Tibial nerve (tissue), 4 donors: ENCODE measurements around the gene ZNF609. TPM values are rescaled to one million over a fixed set of nuclear protein-coding genes. Genes with fewer than 3 reads are reported as not detected.
"Not testable (repeated sequence)": the region's sequence is repeated elsewhere in the genome, so short reads cannot be mapped to it uniquely, and the experiment has no call there.

Source experiments
- DNase-seq, 2 donors: peaks; one replicate each; pipeline ENCODE4 v3.0.0-alpha.2; 2019; ENCODE audit warnings: low spot score in 2 of 2
- H3K27ac ChIP-seq, 4 donors: fragments of 200-600 bp; sonication (generic) in 3 of 4; one replicate each; pipeline ENCODE4 v1.5.1; 2017 to 2019; ENCODE audit warnings: mild to moderate bottlenecking in 1 of 4
- H3K27me3 ChIP-seq, 2 donors: fragments of 200-600 bp; sonication (generic) in 1 of 2; one replicate each; pipeline versions ENCODE4 v1.5.1 to v1.6.0; 2017 to 2019
- H3K36me3 ChIP-seq, 3 donors: fragments of 200-600 bp; sonication (generic); one replicate each; pipeline ENCODE4 v1.5.1; 2018 to 2019
- H3K4me1 ChIP-seq, 4 donors: fragments of 200-600 bp; sonication (generic) in 3 of 4; one replicate each; pipeline ENCODE4 v1.5.1; 2017 to 2019
- H3K4me3 ChIP-seq, 4 donors: fragments of 200-600 bp; sonication (generic) in 3 of 4; one replicate each; pipeline ENCODE4 v1.5.1; 2017 to 2019; ENCODE audit warnings: mild to moderate bottlenecking in 1 of 4, moderate library complexity in 1 of 4
- H3K9me3 ChIP-seq, 4 donors: fragments of 200-600 bp; sonication (generic) in 3 of 4; one replicate each; pipeline ENCODE4 v1.5.1; 2017 to 2019
- EP300 ChIP-seq, 2 donors: sonication (generic); formaldehyde crosslinking; IDR thresholded peaks; one replicate each; pipeline ENCODE4 v1.6.1; 2017; ENCODE audit warnings: antibody characterized with exemption in 2 of 2, mild to moderate bottlenecking in 1 of 2
- POLR2A ChIP-seq, 2 donors: fragments of 450-650 bp; IDR thresholded peaks; one replicate each; pipeline ENCODE4 v1.6.1; 2017; ENCODE audit warnings: antibody characterized with exemption in 2 of 2, mild to moderate bottlenecking in 2 of 2, moderate library complexity in 2 of 2
- WGBS, 2 donors: methylation state at CpG; one replicate each; pipeline ENCODE4 v1.1.5; 2018; 5-methylcytosine and 5-hydroxymethylcytosine counted together
- total RNA-seq, 4 donors: library from RNA; depleted of rRNA; stranded (reverse); fragments of >200 nt; gene quantifications; one replicate each; pipeline ENCODE4 v1.1.0, GENCODE V29; 2016
- TF ChIP-seq, protein P1 (sequence below), 5 experiments: fragments of 200-600 bp in 3 of 5; fragments of 450-650 bp in 2 of 5; sonication (generic) in 3 of 5; IDR thresholded peaks; one replicate each; pipeline ENCODE4 v1.5.1; 2016 to 2019; ENCODE audit warnings: antibody characterized with exemption in 5 of 5, mild to moderate bottlenecking in 3 of 5, moderate library complexity in 2 of 5

ZNF609 gene
- total RNA-seq, 4 donors from 2014 or later = 22.9 to 38.7 (median 27.1) TPM

DNA sequence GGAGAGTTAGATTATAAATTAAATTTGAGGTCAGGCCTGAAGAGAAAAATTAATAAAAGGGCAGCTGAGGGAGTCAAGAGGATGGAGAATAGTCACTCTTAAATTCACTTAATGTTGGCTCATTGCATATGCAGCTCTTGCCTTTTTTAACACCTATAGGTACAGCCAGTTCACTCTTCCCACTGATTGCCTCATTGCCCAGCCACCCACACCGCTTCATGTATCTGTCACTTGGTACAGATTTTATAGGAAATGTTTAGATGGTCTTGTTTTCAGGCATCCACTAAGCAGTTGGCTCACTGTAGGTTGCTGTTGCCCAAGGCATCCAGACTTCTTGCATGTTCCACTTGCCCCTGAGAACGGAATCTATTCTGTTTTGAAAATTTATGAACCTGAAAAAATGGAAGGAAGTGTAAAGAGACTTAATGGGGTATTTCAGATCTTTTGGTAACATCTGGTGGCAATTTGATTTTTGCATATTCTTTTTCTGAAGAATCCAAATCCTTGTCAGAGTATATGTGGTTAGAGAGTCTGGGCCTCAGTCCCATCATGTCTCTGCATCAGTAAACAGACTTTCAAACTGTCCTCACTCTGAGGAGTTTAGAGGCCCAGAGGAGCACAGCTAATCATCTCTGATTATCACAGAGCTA lies 163.1 kb downstream of the ZNF609 start:
- no peak for DNase-seq
- WGBS, 2 donors = 70 to 74% methylated on average over 2 of the region's 2 CpGs

DNA sequence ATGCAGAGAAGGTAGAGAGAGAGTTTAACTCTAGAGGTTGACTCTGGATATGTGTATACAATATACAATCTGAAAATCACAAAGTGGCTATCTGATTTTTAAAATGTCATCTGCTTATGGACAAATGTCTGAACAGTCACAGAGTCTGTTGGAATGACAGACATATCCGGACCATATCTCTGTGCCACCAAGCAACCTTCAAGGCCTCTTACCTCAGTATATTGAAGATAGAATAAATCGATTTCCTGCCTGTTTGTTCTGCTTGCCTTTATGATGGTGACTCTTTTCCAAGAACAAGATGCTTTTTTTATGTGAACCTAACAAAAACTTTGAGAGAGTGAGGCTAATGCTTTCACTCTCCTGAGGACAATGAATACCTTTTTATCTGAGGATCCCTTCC lies 163.9 kb downstream of the ZNF609 start:
- H3K27me3 ChIP-seq = no peaks in the 10 kb centered on the region
- H3K4me1 ChIP-seq = peaks cover 0 to 36% (median 14%) of the 10 kb centered on the region in 4 donors
- H3K4me3 ChIP-seq = no peak overlapping the region
- H3K36me3 ChIP-seq = peaks cover 0 to 11% (median 0%) of the 10 kb centered on the region in 3 donors
- 67 to 74% methylated on average over 2 of the region's 2 CpGs for WGBS, 2 donors
- no peaks in the 10 kb centered on the region for H3K9me3 ChIP-seq
- TF ChIP-seq POLR2A (IDR thresholded peaks at IDR 0.05) = no peak
- TF ChIP-seq, protein P1, sequence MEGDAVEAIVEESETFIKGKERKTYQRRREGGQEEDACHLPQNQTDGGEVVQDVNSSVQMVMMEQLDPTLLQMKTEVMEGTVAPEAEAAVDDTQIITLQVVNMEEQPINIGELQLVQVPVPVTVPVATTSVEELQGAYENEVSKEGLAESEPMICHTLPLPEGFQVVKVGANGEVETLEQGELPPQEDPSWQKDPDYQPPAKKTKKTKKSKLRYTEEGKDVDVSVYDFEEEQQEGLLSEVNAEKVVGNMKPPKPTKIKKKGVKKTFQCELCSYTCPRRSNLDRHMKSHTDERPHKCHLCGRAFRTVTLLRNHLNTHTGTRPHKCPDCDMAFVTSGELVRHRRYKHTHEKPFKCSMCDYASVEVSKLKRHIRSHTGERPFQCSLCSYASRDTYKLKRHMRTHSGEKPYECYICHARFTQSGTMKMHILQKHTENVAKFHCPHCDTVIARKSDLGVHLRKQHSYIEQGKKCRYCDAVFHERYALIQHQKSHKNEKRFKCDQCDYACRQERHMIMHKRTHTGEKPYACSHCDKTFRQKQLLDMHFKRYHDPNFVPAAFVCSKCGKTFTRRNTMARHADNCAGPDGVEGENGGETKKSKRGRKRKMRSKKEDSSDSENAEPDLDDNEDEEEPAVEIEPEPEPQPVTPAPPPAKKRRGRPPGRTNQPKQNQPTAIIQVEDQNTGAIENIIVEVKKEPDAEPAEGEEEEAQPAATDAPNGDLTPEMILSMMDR (IDR thresholded peaks at IDR 0.05) = no peak
- TF ChIP-seq EP300 (IDR thresholded peaks at IDR 0.05) = no peak
- H3K27ac ChIP-seq = no peak overlapping the region
- DNase-seq = no peak

More for the DNA sequence above, 163.1 kb downstream of the ZNF609 start:
- H3K36me3 ChIP-seq = peaks cover 0 to 11% (median 0%) of the 10 kb centered on the region in 3 donors
- H3K27ac ChIP-seq = no peak overlapping the region
- peaks cover 0 to 42% (median 14%) of the 10 kb centered on the region in 4 donors for H3K4me1 ChIP-seq
- no peaks in the 10 kb centered on the region for H3K9me3 ChIP-seq
- TF ChIP-seq, protein P1 (IDR thresholded peaks at IDR 0.05) = no peak
- no peak for TF ChIP-seq EP300 (IDR thresholded peaks at IDR 0.05)
- TF ChIP-seq POLR2A (IDR thresholded peaks at IDR 0.05) = no peak
- no peak overlapping the region for H3K4me3 ChIP-seq
- no peaks in the 10 kb centered on the region for H3K27me3 ChIP-seq

DNA sequence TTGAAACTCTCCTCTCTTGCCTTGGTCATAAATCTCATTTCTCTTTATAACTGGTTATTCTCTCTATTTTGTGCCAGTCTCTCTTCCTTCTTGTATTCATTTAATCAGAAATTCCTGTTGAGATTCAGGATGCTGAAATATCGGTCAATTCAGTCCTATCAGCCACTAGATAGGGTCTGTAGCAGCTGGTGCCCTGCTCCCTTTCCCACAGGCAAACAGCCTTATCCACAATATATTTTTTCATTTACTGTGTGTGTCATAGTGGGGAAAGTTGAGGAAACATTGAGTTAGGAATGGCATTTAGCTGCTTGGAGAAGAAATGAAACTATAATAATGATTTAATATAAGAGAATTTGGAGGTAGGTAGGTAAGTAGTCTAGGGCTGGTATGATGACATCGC lies 168.7 kb downstream of the ZNF609 start:
- no peaks in the 10 kb centered on the region for H3K27me3 ChIP-seq
- H3K36me3 ChIP-seq = no peaks in the 10 kb centered on the region
- H3K27ac ChIP-seq = no peak overlapping the region
- DNase-seq = no peak
- TF ChIP-seq POLR2A (IDR thresholded peaks at IDR 0.05) (no peak), EP300 (IDR thresholded peaks at IDR 0.05) (no peak)
- TF ChIP-seq, protein P1 (IDR thresholded peaks at IDR 0.05) = no peak
- H3K9me3 ChIP-seq = no peaks in the 10 kb centered on the region
- H3K4me3 ChIP-seq = no peak overlapping the region
- 94 to 98% methylated on average over 2 of the region's 2 CpGs for WGBS, 2 donors
- H3K4me1 ChIP-seq = peaks cover 0 to 20% (median 2%) of the 10 kb centered on the region in 4 donors

DNA sequence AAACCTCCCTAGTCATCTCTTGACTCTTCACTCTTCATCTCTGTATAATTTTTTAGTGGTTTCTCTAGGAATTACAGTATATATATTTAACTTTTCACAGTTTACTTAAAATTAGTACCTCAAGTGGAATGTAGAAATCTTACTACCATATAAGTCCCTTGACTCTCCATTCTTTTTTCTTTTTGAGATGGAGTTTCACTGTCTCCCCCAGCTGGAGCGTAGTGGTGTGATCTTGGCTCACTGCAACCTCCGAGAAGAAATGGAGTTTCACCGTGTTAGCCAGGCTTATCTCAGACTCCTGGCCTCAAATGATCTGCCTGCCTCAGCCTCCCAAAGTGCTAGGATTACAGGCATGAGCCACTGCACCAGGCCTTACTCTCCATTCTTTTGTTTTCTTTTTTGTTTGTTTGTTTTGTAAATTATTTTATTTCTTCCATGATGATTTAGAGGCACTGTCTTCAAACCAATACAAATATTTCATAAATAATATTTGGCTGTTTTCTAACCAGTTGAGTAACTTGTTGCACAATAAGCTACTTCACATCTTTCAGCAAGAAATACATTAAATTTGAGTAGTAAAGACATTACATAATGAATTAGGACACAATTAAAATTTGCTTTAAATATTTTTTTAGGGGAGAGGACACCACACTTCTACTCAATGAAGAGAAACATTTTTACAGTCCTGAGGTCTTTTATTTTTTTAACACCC lies 170.2 kb downstream of the ZNF609 start:
- Histone ChIP-seq H3K27ac (no peak overlapping the region), H3K4me3 (no peak overlapping the region), H3K4me1 (peaks cover 0 to 34% (median 15%) of the 10 kb centered on the region in 4 donors), H3K27me3 (no peaks in the 10 kb centered on the region), H3K9me3 (no peaks in the 10 kb centered on the region), H3K36me3 (no peaks in the 10 kb centered on the region)
- TF ChIP-seq, protein P1 (IDR thresholded peaks at IDR 0.05) = no peak
- TF ChIP-seq EP300 (IDR thresholded peaks at IDR 0.05) (no peak), POLR2A (IDR thresholded peaks at IDR 0.05) (no peak)
- DNase-seq = no peak
- WGBS, 2 donors = 79 to 83% methylated on average over 3 of the region's 3 CpGs

DNA sequence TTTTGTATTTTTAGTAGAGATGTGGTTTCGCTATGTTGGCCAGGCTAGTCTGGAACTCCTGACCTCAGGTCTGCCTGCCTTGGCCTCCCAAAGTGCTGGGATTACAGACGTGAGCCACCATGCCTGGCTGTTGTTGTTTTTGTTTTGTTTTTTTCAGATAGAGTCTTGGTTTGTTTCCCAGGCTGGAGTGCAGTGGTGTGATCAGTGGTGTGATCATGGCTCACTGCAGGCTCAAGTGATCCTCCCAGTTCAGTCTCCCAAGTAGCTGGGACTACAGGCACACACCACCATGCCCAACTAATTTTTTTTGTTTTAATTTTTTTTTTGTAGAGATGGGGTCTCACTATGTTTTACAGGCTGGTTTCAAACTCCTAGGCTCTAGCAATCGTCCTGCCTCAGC lies 172.3 kb downstream of the ZNF609 start:
- WGBS, 2 donors = 81 to 83% methylated on average over 3 of the region's 3 CpGs
- H3K27me3 ChIP-seq, H3K27ac ChIP-seq, DNase-seq, H3K36me3 ChIP-seq, H3K9me3 ChIP-seq, H3K4me3 ChIP-seq: not testable (repeated sequence)
- peaks cover 0 to 45% (median 24%) of the 10 kb centered on the region in 4 donors for H3K4me1 ChIP-seq
